ENCODE data around the gene PDGFD. TPM values are rescaled to one million over a fixed set of nuclear protein-coding genes. Genes with fewer than 3 reads are reported as not detected.

Gene PDGFD
- total RNA-seq, 1 experiment from 2014 or later = 1.7 TPM

DNA sequence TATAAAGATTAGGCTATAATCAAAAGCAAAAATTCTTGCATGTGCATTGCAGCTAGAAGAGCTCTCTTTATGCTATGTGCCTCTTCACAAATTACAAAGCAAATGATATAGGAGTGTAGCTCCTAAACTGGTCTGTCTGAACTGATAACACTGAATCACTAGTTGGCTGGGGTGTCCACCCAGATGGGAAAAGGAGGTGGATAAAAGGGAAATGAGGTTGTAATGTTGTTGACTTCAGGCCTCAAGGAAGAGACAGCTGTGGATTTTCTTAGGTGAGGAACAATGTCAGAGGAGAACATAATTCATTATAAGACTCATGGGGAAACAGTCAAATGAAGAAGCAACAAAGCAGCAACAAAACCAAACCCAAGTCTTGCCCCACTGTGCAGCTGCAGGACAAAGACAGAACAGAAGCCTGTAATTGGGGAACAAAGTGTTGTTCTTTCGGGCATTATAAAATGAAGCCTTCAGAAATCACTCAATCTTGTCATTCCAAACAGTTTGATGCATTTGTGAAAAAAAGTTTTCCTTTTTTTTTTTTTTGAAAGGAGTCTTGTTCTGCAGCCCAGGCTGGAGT, 257.6 kb downstream of the PDGFD start:
- H2AFZ ChIP-seq (ENCODE audit: low read length) = no peak overlapping the region
- H3K27ac Mint-ChIP-seq = 0 out of 7 replicates have a peak overlapping the region, but pooled peaks of 1 of the 3 experiments have one; percentile 6

More for the DNA sequence above, 257.6 kb downstream of the PDGFD start:
- Histone ChIP-seq H3K9ac (ENCODE audit: extremely low read depth, insufficient read length, low read length) (no peak overlapping the region), H2AK5ac (ENCODE audit: insufficient read length, low read length) (no peak overlapping the region), H4K5ac (ENCODE audit: insufficient read length, low read depth, low read length) (no peak overlapping the region), H3T11ph (ENCODE audit: low read length) (no peak overlapping the region), H3K9me3 (ENCODE audit: control insufficient read depth, low read depth, low read length) (no peaks in the 10 kb centered on the region), H3K27ac (ENCODE audit: insufficient read length, low read depth, low read length) (no peak overlapping the region), H2BK5ac (ENCODE audit: insufficient read length, low read length) (no peak overlapping the region), H3K56ac (ENCODE audit: insufficient read length, low read depth, low read length) (no peak overlapping the region), H4K8ac (replicated peaks; ENCODE audit: insufficient read length, low read depth, low read length) (no peak overlapping the region), H3K79me2 (ENCODE audit: insufficient read depth, low read length) (no peaks in the 10 kb centered on the region), H4K91ac (ENCODE audit: insufficient read length, low read depth, low read length) (no peak overlapping the region), H2BK12ac (ENCODE audit: insufficient read length, low read depth, low read length) (no peak overlapping the region), H3K4ac (ENCODE audit: low read depth, low read length) (no peak overlapping the region), H3K23me2 (ENCODE audit: insufficient read length, low read depth, low read length, poor library complexity, severe bottlenecking) (no peaks in the 10 kb centered on the region), H2BK120ac (ENCODE audit: low read depth, low read length, poor library complexity, severe bottlenecking) (no peak overlapping the region), H3K14ac (ENCODE audit: insufficient read depth, low read length) (no peak overlapping the region), H3K4me1 (ENCODE audit: insufficient read depth, low read length) (no peaks in the 10 kb centered on the region), H2BK20ac (ENCODE audit: low read depth, low read length, poor library complexity, severe bottlenecking) (no peak overlapping the region), H3K27me3 (ENCODE audit: insufficient read depth, low read length) (no peaks in the 10 kb centered on the region), H3K23ac (ENCODE audit: insufficient read length, low read depth, low read length) (no peak overlapping the region), H3K18ac (ENCODE audit: insufficient read length, low read depth, low read length) (no peak overlapping the region), H4K20me1 (ENCODE audit: control insufficient read depth, insufficient read depth, insufficient read length) (no peaks in the 10 kb centered on the region), H3K79me1 (ENCODE audit: insufficient read depth, low read depth, low read length, poor library complexity, severe bottlenecking) (no peaks in the 10 kb centered on the region), H2BK15ac (ENCODE audit: low read depth, low read length) (no peak overlapping the region), H3K4me2 (ENCODE audit: insufficient read depth, insufficient read length, low read length) (no peak overlapping the region)
- Mint-ChIP-seq H3K27me3 (ENCODE audit: low read depth) (no peaks in the 10 kb centered on the region), H3K36me3 (ENCODE audit: insufficient read depth in 1 of 3, low read depth in 3 of 3) (no peaks in the 10 kb centered on the region), H3K4me3 (no peak overlapping the region), H3K9me3 (no peaks in the 10 kb centered on the region), H3K4me1 (no peaks in the 10 kb centered on the region)
- WGBS (ENCODE audit: extremely low coverage, insufficient read length, low lambda C conversion rate) = no CpG with 5 or more reads among the region's 1 CpG
- DNase-seq = no peak
- TF ChIP-seq, protein P1, sequence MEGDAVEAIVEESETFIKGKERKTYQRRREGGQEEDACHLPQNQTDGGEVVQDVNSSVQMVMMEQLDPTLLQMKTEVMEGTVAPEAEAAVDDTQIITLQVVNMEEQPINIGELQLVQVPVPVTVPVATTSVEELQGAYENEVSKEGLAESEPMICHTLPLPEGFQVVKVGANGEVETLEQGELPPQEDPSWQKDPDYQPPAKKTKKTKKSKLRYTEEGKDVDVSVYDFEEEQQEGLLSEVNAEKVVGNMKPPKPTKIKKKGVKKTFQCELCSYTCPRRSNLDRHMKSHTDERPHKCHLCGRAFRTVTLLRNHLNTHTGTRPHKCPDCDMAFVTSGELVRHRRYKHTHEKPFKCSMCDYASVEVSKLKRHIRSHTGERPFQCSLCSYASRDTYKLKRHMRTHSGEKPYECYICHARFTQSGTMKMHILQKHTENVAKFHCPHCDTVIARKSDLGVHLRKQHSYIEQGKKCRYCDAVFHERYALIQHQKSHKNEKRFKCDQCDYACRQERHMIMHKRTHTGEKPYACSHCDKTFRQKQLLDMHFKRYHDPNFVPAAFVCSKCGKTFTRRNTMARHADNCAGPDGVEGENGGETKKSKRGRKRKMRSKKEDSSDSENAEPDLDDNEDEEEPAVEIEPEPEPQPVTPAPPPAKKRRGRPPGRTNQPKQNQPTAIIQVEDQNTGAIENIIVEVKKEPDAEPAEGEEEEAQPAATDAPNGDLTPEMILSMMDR (conservative IDR thresholded peaks at IDR 0.05) = no peak
